HG02623 (cell line): Measurements from ENCODE around the gene PTPRN2.
"Not testable (repeated sequence)": the region's sequence is repeated elsewhere in the genome, so short reads cannot be mapped to it uniquely, and the experiment has no call there.

ENCODE experiments used
- ATAC-seq: cut with Tn5 transposase; IDR thresholded peaks from one replicate; pipeline ENCODE4 v1.9.1; 2021; ENCODE audit warnings: moderate library complexity; ENCODE audit not compliant: unreplicated experiment

The PTPRN2 gene

DNA sequence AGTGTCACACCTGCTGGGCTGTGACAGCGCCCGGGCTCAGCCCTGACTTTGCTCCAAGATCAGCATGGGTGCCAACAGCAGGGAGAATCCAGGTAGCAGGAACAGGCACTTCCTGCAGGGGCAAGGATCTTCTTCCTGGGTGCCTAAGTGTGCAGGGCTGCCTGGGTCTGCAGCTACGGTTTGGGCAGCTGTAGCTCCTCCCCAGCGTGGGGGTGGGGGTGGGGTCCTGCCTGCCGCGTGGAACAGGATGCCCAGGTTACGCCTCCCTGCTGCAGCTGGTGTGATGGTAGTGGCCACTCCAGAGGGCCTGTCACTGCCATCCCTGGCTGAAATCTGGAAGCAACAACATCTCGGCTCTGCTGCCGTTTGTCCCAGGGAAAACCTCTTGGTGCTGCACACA lies 981.5 kb downstream of the PTPRN2 start:
- no peak for ATAC-seq

DNA sequence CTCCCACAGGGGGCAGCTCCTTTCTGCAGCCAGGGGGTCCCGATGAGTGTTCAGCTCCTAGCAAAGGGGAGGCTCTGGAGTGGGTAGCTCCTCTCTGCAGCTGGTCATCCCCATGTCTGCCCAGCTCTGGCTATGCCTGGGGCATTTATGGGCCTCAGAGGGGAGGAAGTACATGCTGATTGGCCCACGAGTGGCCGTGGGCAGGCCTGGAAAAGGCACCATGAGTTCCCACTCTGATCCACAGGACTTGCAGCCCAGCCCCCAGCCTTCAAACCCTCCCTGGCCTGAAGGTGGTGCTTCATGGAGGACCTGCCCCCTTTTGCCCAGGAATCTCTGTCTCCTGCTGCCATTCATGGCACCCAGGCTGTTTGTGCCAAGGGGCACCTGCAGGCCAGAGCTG lies 982.0 kb downstream of the PTPRN2 start:
- ATAC-seq, result no peak

DNA sequence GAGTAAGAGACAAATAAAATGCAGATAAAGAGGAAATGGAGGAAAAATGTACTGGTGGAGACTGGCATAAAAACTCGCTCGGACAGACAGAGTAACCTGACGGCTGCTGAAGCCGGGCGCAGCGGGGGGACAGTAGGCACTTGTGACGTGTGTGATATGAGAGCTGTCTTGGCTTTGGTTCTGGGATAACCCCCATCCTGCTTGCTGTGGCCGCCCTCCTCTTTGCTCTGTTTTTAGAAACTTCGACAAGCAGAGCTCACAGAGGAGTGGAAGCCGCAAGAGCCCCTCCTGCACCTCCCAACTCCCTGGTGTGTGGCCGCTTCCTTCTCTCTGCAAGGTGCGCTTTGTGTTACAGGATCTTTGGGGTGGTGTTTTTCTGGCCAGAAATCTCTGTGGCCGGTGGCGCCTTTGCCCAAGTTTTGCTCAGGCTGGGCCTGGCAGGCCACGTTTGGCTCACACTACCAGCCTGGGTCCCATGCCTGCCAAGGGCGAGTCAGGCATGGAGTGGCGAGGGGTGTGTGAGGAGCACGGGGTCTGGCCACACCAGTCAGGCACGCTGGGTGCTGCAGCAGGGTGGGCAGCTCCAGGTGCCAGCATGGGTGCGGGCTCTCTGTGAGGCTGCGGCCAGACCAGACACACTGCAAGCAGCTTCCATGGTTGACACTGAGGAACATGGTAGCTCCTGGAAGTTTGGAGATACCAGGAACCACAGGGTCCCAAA lies 982.8 kb downstream of the PTPRN2 start:
- no peak for ATAC-seq

DNA sequence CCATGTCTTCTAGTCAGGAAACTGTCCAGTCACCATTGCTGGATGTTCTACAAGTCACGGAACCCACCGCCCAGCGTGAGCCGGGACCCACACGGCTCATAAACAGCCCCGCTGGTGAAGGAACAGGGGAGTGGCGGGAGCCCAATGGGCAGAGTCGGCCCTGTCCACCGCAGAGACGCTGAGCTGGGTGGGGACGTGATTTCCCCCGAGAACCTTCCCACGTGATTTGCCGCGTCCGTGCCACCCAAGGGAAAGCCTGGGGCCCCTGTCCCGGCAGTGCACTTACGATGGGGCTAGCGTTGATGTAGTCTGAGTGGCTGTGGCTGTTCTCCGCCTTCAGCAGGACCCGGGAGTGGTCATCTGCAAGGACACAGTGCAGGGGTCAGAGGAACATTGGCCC lies 983.9 kb downstream of the PTPRN2 start:
- ATAC-seq, result no peak

DNA sequence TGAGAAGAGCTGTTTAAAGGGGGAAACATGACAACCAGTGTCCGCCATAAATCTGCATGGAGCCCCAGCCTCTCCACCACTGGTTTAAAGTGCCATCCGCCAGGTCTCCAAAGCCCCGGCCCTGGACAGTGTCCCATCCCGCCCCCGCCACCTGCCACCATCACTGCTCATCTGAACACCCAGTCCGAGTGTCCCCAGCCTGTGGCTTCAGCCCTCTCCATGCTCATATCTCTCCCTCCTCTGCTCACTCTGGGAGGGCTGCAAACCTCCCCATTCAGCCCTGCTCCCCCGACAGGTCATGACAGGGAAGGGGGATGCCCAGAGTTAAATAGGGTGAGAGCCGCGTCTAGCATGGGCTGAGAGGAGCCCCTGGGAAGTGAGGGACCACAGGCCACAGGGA lies 984.6 kb downstream of the PTPRN2 start:
- no peak for ATAC-seq

DNA sequence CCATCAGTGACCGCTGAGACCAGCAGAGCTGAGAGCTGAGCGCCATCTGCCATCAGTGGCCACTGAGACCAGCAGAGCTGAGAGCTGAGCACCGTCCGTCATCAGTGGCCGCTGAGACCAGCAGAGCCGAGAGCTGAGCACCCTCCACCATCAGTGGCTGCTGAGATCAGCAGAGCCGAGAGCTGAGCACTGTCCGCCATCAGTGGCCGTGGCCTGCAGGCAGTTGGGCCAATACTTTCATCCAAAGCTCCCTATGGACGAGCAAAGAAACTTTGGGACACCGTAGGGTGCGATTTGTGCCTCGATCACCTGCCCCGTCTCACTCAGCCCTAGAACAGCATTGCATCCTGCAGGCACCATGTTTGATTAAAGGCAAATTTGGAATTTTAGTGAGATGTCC lies 985.0 kb downstream of the PTPRN2 start:
- ATAC-seq, result no peak

GRCh38 chr7:157602156-157602555 lies 985.5 kb downstream of the PTPRN2 start:
- ATAC-seq, result no peak

- no peak for ATAC-seq
Observed at GRCh38 chr7:157601530-157601929, 986.1 kb downstream of the PTPRN2 start.

DNA sequence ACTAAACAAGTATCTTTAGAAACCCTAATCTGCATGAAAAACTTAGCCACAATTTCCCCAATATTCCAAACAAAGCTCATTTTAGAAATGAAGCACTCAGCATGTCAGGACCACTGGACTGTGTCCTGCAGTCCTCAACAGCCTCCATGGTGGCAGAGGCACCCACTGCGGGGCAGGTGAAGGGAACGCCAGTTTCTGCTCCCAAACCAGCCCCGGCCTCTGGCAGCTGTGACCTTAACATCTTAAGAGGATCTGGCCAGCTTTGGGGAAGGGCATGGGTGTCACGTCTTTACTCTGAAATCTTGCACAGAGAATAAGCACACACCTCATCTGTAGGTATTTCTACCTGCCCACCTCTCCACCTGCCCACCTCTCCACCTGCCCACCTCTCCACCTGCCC lies 988.1 kb downstream of the PTPRN2 start:
- ATAC-seq, result no peak

DNA sequence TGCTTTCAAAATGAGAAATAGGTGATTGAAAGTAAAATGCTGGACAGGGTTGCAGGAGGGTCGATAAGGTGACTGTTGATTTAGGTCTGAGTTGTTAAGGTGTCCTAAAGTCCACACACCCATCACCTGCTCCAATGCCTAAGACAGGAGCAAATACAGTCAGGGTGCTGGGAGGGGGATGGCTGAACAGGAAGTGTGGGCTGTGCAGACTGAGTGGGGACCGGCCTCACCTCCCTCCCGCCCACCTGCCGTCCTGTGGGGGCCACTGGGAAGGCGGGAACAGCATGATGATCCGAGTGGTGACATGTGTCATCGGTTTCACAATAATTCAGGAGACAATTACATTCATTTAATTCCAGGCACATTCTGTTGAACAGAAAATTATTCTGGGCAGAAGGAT lies 990.1 kb downstream of the PTPRN2 start:
- no peak for ATAC-seq

DNA sequence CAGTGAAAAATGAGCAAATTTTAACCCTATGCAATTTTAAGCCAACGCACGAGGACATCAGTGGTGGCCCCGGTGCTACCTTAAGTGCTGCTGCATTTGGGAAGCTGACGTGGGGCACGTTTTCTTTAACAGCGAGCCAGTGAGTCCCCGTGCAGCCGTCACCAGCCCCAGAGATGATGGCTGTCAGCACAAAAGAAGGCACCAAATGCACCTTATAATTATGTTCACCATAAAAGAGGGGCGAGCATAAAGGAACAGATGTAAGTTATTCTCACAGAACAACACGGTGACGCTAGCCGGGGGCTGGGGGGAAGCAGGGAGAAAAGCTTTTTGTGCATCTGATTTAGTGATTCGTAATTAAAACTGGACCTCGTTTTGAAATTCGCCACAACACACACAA lies 990.7 kb downstream of the PTPRN2 start:
- ATAC-seq, result no peak

GRCh38 chr7:157596471-157596870 lies 991.2 kb downstream of the PTPRN2 start:
- no peak for ATAC-seq

DNA sequence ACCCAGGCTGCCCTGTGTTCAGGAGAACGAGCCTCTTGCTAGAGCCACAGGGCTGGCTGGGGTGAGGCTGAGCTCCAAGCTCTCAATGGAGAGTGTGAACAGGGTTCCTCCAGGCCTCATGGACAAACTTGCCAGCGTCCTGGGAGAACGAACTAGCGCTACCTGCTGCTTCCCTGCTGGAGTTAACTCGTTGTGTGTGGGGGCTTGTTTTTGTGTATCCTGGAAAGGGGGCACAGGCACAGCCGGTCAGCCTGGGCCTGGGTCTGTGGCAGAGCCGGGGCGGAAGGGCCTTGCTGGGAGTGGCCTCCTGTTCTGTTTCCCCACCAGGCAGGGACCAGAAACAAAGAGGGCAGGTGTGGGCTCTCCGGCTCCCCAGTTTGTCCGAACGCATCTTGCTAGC lies 991.6 kb downstream of the PTPRN2 start:
- no peak for ATAC-seq

DNA sequence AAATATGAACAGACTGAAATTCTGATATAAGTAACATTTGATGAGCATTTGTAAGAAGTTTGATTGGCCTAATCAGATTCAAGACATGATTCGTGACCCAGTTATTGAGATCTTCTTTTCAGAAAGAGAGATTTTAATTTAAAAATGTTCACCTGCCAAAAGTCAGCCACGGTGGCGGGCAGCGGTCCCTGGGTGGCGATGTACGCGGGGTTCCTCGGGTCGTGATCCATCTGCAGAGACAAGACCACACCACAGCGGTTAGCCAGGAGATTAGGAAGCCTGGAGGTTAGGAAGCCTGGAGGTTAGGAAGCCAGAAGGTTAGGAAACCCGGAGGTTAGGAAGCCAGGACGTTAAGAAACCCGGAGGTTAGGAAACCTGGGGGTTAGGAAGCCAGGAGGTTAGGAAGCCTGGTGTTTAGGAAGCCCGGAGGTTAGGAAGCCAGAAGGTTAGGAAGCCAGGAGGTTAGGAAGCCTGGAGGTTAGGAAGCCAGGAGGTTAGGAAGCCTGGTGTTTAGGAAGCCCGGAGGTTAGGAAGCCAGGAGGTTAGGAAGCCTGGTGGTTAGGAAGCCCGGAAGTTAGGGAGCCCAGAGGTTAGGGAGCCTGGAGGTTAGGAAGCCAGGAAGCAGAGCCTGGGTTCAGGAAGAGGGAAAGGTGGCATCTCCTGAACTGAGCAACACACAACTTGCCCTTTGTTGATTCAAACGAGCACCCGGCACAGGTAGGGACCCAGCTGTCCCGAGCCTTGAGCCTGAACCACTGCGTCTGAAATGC lies 992.4 kb downstream of the PTPRN2 start:
- no peak for ATAC-seq

- no peak for ATAC-seq
Observed at GRCh38 chr7:157594306-157594705, 993.3 kb downstream of the PTPRN2 start.

DNA sequence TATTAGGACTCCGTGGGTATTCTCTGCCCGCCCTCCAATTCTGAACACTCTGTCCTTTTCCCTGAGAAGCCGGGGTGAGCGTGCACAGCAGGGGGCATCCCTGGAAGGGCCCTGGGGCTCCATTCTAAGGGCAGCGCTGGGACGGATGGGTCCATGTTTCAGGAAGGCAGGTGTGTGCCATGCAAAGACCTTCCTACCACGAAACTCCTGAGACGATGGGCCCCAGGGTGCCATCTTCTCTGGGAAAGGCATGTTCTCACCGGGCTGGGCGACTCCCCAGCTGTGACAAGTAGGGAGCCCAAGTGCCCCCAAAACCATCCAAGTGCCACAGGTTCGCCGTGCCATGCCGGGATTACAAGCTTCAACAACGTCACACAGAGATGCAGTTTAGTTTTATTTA lies 994.1 kb downstream of the PTPRN2 start:
- ATAC-seq, result no peak

DNA sequence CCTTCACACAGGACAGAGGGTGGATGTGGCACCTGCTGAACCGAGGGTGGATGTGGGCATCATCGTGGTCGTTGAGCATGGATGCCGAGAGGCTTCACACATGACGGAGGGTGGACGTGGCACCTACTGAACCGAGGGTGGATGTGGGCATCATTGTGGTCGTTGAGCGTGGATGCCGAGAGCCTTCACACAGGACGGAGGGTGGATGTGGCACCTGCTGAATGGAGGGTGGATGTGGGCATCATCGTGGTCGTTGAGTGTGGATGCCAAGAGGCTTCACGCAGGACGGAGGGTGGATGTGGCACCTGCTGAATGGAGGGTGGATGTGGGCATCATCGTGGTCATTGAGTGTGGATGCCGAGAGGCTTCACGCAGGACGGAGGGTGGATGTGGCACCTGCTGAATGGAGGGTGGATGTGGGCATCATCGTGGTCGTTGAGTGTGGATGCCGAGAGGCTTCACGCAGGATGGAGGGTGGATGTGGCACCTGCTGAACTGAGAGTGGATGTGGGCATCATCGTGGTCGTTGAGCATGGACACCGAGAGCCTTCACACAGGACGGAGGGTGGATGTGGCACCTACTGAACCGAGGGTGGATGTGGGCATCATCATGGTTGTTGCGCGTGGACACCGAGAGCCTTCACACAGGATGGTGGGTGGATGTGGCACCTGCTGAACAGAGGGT lies 994.8 kb downstream of the PTPRN2 start:
- ATAC-seq, result not testable (repeated sequence)

DNA sequence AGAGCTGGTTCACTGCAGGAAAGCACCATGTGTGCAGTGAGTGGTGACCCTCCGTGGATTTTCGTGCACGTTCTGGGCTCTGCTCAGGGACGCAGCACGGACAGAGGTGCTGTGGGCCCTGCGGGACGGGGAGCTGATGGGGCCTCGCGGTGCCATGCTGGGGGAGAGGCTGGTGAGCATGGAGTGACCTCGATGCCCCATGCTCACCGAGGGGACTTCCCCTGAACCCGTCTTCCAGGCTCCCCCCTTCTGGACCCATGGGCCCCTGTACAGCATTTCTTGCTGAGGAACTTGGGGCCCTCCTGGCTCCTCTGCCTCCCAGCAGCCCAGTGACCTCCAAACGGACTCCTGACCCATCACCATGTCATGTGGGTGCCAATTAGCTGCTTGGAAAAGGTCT lies 997.1 kb downstream of the PTPRN2 start:
- no peak for ATAC-seq

DNA sequence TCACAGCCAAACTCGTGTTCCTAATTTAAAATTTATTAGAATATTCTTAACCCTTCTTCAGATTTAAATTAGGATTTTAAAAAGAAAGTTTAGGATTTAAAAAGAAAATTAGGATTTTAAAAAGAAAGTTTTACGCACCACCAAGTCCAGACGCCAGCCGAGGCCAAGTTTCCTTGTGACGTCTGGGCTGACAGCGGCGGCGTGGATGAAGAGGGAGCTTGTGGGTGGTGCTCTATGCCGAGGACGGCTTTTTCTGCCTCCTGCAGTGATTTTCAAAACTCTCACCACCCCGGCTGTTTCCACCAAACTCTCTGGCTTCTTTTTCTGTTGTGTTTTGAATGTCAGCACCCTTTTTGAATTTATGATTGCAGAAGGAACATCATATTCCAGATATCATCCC lies 997.9 kb downstream of the PTPRN2 start:
- ATAC-seq, result no peak

GRCh38 chr7:157587805-157588560 lies 999.6 kb downstream of the PTPRN2 start:
- ATAC-seq, result no peak

DNA sequence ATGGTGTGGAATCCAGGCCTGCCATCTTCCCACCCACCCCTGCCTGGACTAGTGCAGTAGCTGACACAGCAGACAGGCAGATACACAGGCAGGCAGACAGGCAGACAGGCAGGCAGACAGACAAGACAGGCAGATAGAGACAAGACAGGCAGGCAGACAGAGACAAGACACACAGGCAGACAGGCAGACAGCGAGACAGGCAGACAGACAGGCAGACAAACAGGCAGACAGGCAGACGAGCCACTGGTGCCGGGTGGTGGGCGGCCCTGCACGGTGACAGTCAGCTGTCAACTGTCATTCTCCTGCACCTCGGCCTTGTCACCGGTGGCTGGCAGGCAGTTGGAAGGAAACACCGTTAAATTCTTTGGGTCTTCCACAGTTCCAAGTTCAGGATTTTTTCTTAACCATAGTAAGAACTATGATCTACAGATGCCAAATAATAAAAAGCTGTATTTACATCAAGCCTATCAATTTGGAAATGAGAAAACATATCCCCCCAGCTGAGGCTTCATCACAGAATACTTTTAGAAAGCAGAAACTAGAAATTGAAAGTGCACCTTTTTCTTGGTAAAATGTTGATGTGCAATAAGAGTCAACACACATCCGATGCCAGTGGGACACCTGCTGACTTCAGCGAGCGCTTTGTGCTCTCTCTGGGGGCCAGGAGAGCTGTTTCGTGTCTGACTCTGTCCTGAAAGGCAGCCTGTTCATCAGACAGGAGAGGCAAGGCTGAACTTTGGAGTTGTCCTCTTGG lies 1000.4 kb downstream of the PTPRN2 start:
- ATAC-seq, result no peak
